Measurements from ENCODE around the gene SUGT1.

DNA sequence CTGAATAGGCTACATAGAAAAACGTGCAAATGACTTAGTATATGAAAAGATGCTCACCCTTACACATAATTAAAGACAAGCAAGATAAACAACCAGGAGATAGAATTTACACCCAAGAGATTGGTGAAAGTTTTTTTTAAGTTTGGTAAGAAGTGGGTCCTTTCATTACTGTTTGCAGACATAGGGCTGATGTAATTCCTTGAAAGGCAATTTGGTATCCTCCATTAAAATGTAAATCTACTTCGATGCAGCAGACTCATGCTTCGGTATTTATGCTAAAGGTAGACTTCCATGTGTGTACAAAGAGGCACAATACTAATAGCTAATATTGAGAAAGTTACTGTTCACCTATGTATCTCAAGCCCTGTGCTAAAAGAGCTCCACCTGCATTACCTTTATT lies 53.4 kb downstream of the SUGT1 start:
- no peak for TF ChIP-seq GATA2 (IDR thresholded peaks at IDR 0.05; ENCODE audit: low read depth, low read length)
- no peak for TF ChIP-seq GATA3 (IDR thresholded peaks at IDR 0.05; ENCODE audit: low read depth, low read length)

All from SH-SY5Y (cell line).